Measurements from ENCODE around the gene GPR101. TPM values are rescaled to one million over a fixed set of nuclear protein-coding genes. Genes with fewer than 3 reads are reported as not detected.

The GPR101 gene
- total RNA-seq, 3 donors from 2014 or later (not counting 1 experiment from before 2014, with no cell fraction given): 0.23 to 0.33 TPM; not detected in 1

- intact Hi-C loops (cut with micrococcal nuclease): no loop called here
- 77% methylated on average over 3 of the region's 4 CpGs for WGBS (ENCODE audit: insufficient coverage)
- Histone ChIP-seq H3K36me3 (ENCODE audit: control insufficient read depth, insufficient read depth, low read length) (no peaks in the 10 kb centered on the region), H3K4me1 (ENCODE audit: control insufficient read depth, insufficient read depth, low read length) (no peaks in the 10 kb centered on the region), H3K4me3 (ENCODE audit: low read length) (no peak overlapping the region), H3K9me3 (ENCODE audit: control insufficient read depth, insufficient read depth, low read length) (no peaks in the 10 kb centered on the region), H3K27ac (ENCODE audit: low read length) (no peak overlapping the region), H3K27me3 (ENCODE audit: control insufficient read depth, insufficient read depth, low read length) (no peaks in the 10 kb centered on the region)
- peaks cover 8 to 32% of the 10 kb centered on the region in 2 donors for H3K27me3 Mint-ChIP-seq (ENCODE audit: low read depth in 2 of 2)
- H3K36me3 Mint-ChIP-seq: no peaks in the 10 kb centered on the region
- H3K4me3 Mint-ChIP-seq: no peak overlapping the region
- no peak for DNase-seq
- H3K4me1 Mint-ChIP-seq: no peaks in the 10 kb centered on the region
- TF ChIP-seq CTCF (IDR thresholded peaks at IDR 0.05): no peak
- H3K27ac Mint-ChIP-seq: no peak overlapping the region
- ATAC-seq: no peak
- H3K9me3 Mint-ChIP-seq: no peaks in the 10 kb centered on the region
These were observed 11.1 kb upstream of the GPR101 start for GRCh38 chrX:137044893-137045292.

GRCh38 chrX:137043736-137044135 lies 9.9 kb upstream of the GPR101 start:
- no peaks in the 10 kb centered on the region for H3K9me3 ChIP-seq (ENCODE audit: control insufficient read depth, insufficient read depth, low read length)
- no peaks in the 10 kb centered on the region for H3K4me1 ChIP-seq (ENCODE audit: control insufficient read depth, insufficient read depth, low read length)
- 83% methylated on average over 1 of the region's 1 CpG for WGBS (ENCODE audit: insufficient coverage)
- no peak overlapping the region for H3K4me3 Mint-ChIP-seq
- no peaks in the 10 kb centered on the region for H3K36me3 ChIP-seq (ENCODE audit: control insufficient read depth, insufficient read depth, low read length)
- H3K27me3 Mint-ChIP-seq (ENCODE audit: low read depth in 2 of 2): peaks cover 5 to 37% of the 10 kb centered on the region in 2 donors
- no peaks in the 10 kb centered on the region for H3K36me3 Mint-ChIP-seq
- no peaks in the 10 kb centered on the region for H3K4me1 Mint-ChIP-seq
- DNase-seq (no peak), ATAC-seq (no peak)
- H3K27me3 ChIP-seq (ENCODE audit: control insufficient read depth, insufficient read depth, low read length): no peaks in the 10 kb centered on the region
- no peak overlapping the region for H3K27ac ChIP-seq (ENCODE audit: low read length)
- no peak overlapping the region for H3K4me3 ChIP-seq (ENCODE audit: low read length)
- H3K9me3 Mint-ChIP-seq: no peaks in the 10 kb centered on the region
- TF ChIP-seq CTCF (IDR thresholded peaks at IDR 0.05): no peak
- no peak overlapping the region for H3K27ac Mint-ChIP-seq
- intact Hi-C loops (cut with micrococcal nuclease): no loop called here

- no peak for TF ChIP-seq CTCF (IDR thresholded peaks at IDR 0.05)
- intact Hi-C loops (cut with micrococcal nuclease): no loop called here
- no peaks in the 10 kb centered on the region for H3K9me3 ChIP-seq (ENCODE audit: control insufficient read depth, insufficient read depth, low read length)
- Mint-ChIP-seq H3K9me3 (no peaks in the 10 kb centered on the region), H3K4me1 (no peaks in the 10 kb centered on the region), H3K4me3 (no peak overlapping the region), H3K36me3 (no peaks in the 10 kb centered on the region), H3K27ac (no peak overlapping the region), H3K27me3 (ENCODE audit: low read depth in 2 of 2) (peaks cover 9 to 48% of the 10 kb centered on the region in 2 donors)
- H3K4me3 ChIP-seq (ENCODE audit: low read length): no peak overlapping the region
- no peaks in the 10 kb centered on the region for H3K27me3 ChIP-seq (ENCODE audit: control insufficient read depth, insufficient read depth, low read length)
- no peak overlapping the region for H3K27ac ChIP-seq (ENCODE audit: low read length)
- DNase-seq (no peak), ATAC-seq (no peak)
- no peaks in the 10 kb centered on the region for H3K4me1 ChIP-seq (ENCODE audit: control insufficient read depth, insufficient read depth, low read length)
- WGBS (ENCODE audit: insufficient coverage): 79% methylated on average over 3 of the region's 3 CpGs
- H3K36me3 ChIP-seq (ENCODE audit: control insufficient read depth, insufficient read depth, low read length): no peaks in the 10 kb centered on the region
These were observed 7.5 kb upstream of the GPR101 start for GRCh38 chrX:137041329-137041728.

GRCh38 chrX:137040113-137040794 lies 6.5 kb upstream of the GPR101 start:
- no peaks in the 10 kb centered on the region for H3K4me1 Mint-ChIP-seq
- no peak for ATAC-seq
- H3K4me3 ChIP-seq (ENCODE audit: low read length): no peak overlapping the region
- no peak overlapping the region for H3K4me3 Mint-ChIP-seq
- H3K27me3 Mint-ChIP-seq (ENCODE audit: low read depth in 2 of 2): peaks cover 9 to 54% of the 10 kb centered on the region in 2 donors
- TF ChIP-seq CTCF (IDR thresholded peaks at IDR 0.05): no peak
- DNase-seq: no peak
- no peaks in the 10 kb centered on the region for H3K36me3 ChIP-seq (ENCODE audit: control insufficient read depth, insufficient read depth, low read length)
- H3K36me3 Mint-ChIP-seq: no peaks in the 10 kb centered on the region
- peaks cover 4% of the 10 kb centered on the region for H3K27me3 ChIP-seq (ENCODE audit: control insufficient read depth, insufficient read depth, low read length)
- H3K9me3 Mint-ChIP-seq: no peaks in the 10 kb centered on the region
- 85% methylated on average over 6 of the region's 14 CpGs for WGBS (ENCODE audit: insufficient coverage)
- intact Hi-C loops (cut with micrococcal nuclease): no loop called here
- no peaks in the 10 kb centered on the region for H3K4me1 ChIP-seq (ENCODE audit: control insufficient read depth, insufficient read depth, low read length)
- no peak overlapping the region for H3K27ac ChIP-seq (ENCODE audit: low read length)
- H3K9me3 ChIP-seq (ENCODE audit: control insufficient read depth, insufficient read depth, low read length): no peaks in the 10 kb centered on the region
- H3K27ac Mint-ChIP-seq: no peak overlapping the region

Measured in natural killer cell (primary cell).